GM12878 (cell line): Measurements from ENCODE around the gene ABCC3. TPM values are rescaled to one million over a fixed set of nuclear protein-coding genes. Genes with fewer than 3 reads are reported as not detected.

Source experiments
- ATAC-seq: fragments of 200-7000 bp; cut with Tn5 transposase; 3 replicates; pipeline ENCODE4 v1.9.1; 2020; ENCODE audit warnings: mild to moderate bottlenecking, moderate library complexity
- BruUV-seq: library from RNA; stranded (reverse); fragments of 400-500 nt; replicated peaks from 2 replicates; lab custom pipeline; 2021; lab: Mats Ljungman, UMichigan
- CTCF ChIA-PET: fragments of 300-600 bp; sonication (Branson Sonifier 250); formaldehyde crosslinking; extraction: SDS; loops from one replicate; lab custom pipeline; 2021; ENCODE audit warnings: inconsistent platforms; lab: Yijun Ruan, JAX
- POLR2A ChIA-PET: fragments of 350-600 bp; formaldehyde crosslinking; extraction: SDS; loops from one replicate; lab custom pipeline; 2021; ENCODE audit warnings: inconsistent platforms; lab: Charles Lee
- RAD21 ChIA-PET: fragments of 300-600 bp; sonication (Branson Sonifier 250); formaldehyde crosslinking; loops from one replicate; lab custom pipeline; 2023; ENCODE audit warnings: antibody characterized with exemption; ENCODE audit not compliant: unreplicated experiment; lab: Charles Lee
- SMC1A ChIA-PET: fragments of 300-600 bp; sonication (Branson Sonifier 250); formaldehyde crosslinking; loops from one replicate; lab custom pipeline; 2023; ENCODE audit not compliant: unreplicated experiment, uncharacterized antibody; lab: Charles Lee
- DNase-seq: peaks from one replicate; pipeline ENCODE4 v3.0.0-alpha.2; 2011; ENCODE audit warnings: low read depth, low spot score
- FAIRE-seq: peaks from 3 replicates; lab custom pipeline; 2011; peaks lifted over from hg19 to GRCh38; lab: Jason Lieb, UNC
- H2AFZ ChIP-seq: 2 replicates; pipeline ENCODE4 v1.6.0; 2011; ENCODE audit warnings: low read depth, low read length, control low read depth; ENCODE audit not compliant: control insufficient read depth
- H3K27ac ChIP-seq: 2 replicates; pipeline ENCODE4 v1.5.1; 2011; ENCODE audit warnings: control low read depth; ENCODE audit not compliant: control insufficient read depth, insufficient read depth
- H3K27me3 ChIP-seq, 2 experiments: replicated peaks in 1 of 2; 2 replicates each; pipeline versions ENCODE4 v1.6.0 to v1.6.1; 2011; ENCODE audit warnings: low read length in 1 of 2; ENCODE audit not compliant: control insufficient read depth in 2 of 2, insufficient read depth in 2 of 2
- H3K36me3 ChIP-seq, 2 experiments: 2 replicates each; pipeline ENCODE4 v1.5.1; 2011; ENCODE audit warnings: low read length in 1 of 2; ENCODE audit not compliant: control insufficient read depth in 2 of 2, insufficient read depth in 2 of 2
- H3K4me1 ChIP-seq: 2 replicates; pipeline ENCODE4 v1.6.1; 2011; ENCODE audit warnings: mild to moderate bottlenecking, low read length, moderate library complexity, mixed read lengths; ENCODE audit not compliant: control insufficient read depth, insufficient read depth
- H3K4me2 ChIP-seq: 2 replicates; pipeline ENCODE4 v1.6.0; 2011; ENCODE audit warnings: control low read depth; ENCODE audit not compliant: control insufficient read depth, insufficient read depth
- H3K4me3 ChIP-seq: fragments of 200-600 bp; sonication (generic); 2 replicates; pipeline ENCODE4 v1.5.1; 2016
- H3K79me2 ChIP-seq: 2 replicates; pipeline ENCODE4 v1.6.0; 2011; ENCODE audit warnings: low read length; ENCODE audit not compliant: control insufficient read depth, insufficient read depth
- H3K9ac ChIP-seq: 2 replicates; pipeline ENCODE4 v1.8.0; 2011; ENCODE audit warnings: low read length, control low read depth, mixed read lengths; ENCODE audit not compliant: control insufficient read depth, insufficient read depth
- H3K9me3 ChIP-seq: replicated peaks from 3 replicates; pipeline ENCODE4 v1.5.1; 2011; ENCODE audit warnings: mild to moderate bottlenecking, low read length; ENCODE audit not compliant: control insufficient read depth, insufficient read depth
- H4K20me1 ChIP-seq: 2 replicates; pipeline ENCODE4 v1.6.0; 2011; ENCODE audit not compliant: control insufficient read depth, insufficient read depth
- BHLHE40 ChIP-seq, 2 experiments: fragments of 450-650 bp in 1 of 2; IDR thresholded peaks; 2 replicates each; pipeline ENCODE4 v1.6.1; 2011 to 2017; ENCODE audit warnings: low read depth in 2 of 2, borderline replicate concordance in 1 of 2, improper control_type of control experiment in 1 of 2, low read length in 1 of 2, mild to moderate bottlenecking in 1 of 2
- KLF5 ChIP-seq: fragments of 450-650 bp; IDR thresholded peaks from 2 replicates; pipeline ENCODE4 v1.6.1; 2014; ENCODE audit warnings: mild to moderate bottlenecking; ENCODE audit not compliant: partially characterized antibody
- MTA3 ChIP-seq: IDR thresholded peaks from 2 replicates; pipeline ENCODE4 v1.6.1; 2012; ENCODE audit warnings: low read length, inconsistent platforms, borderline replicate concordance
- MYB ChIP-seq: fragments of 150-350 bp; IDR thresholded peaks from 2 replicates; pipeline ENCODE4 v1.6.1; 2014; ENCODE audit warnings: mild to moderate bottlenecking, low read depth, low read length, borderline replicate concordance
- NR2F1 ChIP-seq: fragments of 450-650 bp; conservative IDR thresholded peaks from 2 replicates; pipeline ENCODE4 v1.6.1; 2017; ENCODE audit warnings: mild to moderate bottlenecking
- NRF1 ChIP-seq: conservative IDR thresholded peaks from 2 replicates; pipeline ENCODE4 v1.6.1; 2011; ENCODE audit warnings: mild to moderate bottlenecking, low read depth, low read length, improper control_type of control experiment
- TCF7 ChIP-seq: IDR thresholded peaks from 2 replicates; pipeline ENCODE4 v1.6.1; 2014; ENCODE audit warnings: antibody characterized with exemption, borderline replicate concordance
- YY1 ChIP-seq: IDR thresholded peaks from 2 replicates; pipeline ENCODE4 v1.6.1; 2011; ENCODE audit warnings: low read depth, mild to moderate bottlenecking, low read length
- ZNF384 ChIP-seq: IDR thresholded peaks from 2 replicates; pipeline ENCODE4 v1.6.1; 2012; ENCODE audit warnings: low read depth, mild to moderate bottlenecking, low read length, improper control_type of control experiment, borderline replicate concordance
- ZNF687 ChIP-seq: fragments of 450-650 bp; IDR thresholded peaks from 2 replicates; pipeline ENCODE4 v1.6.1; 2017; ENCODE audit warnings: mild to moderate bottlenecking, moderate library complexity
- WGBS: methylation state at CpG from one replicate; pipeline ENCODE4 v1.1.6; 2016; ENCODE audit warnings: low lambda C conversion rate; ENCODE audit not compliant: insufficient replicate concordance, insufficient coverage; ENCODE audit errors: missing lambda C conversion rate; 5-methylcytosine and 5-hydroxymethylcytosine counted together
- in situ Hi-C: fragments of 300-500 bp; cut with MboI; formaldehyde crosslinking; loops from 9 replicates; pipeline ENCODE4 v1.14.3; 2018; ENCODE audit warnings: mixed read lengths
- intact Hi-C: fragments of 100-400 bp; cut with micrococcal nuclease; formaldehyde crosslinking; loops from one replicate; pipeline ENCODE4 v1.14.2; 2022; ENCODE audit not compliant: unreplicated experiment
- polyA plus RNA-seq, 11 experiments: library from polyadenylated mRNA; depleted of rRNA in 4 of 11; unstranded in 6 of 11; stranded (reverse) in 5 of 11; fragments of >200 nt; fragmentation: Nextera tagmentation in 4 of 11; fragmentation: Illumina TruSeq in 1 of 11; extraction: Ambion mirVana in 4 of 11; extraction: Trizol in 1 of 11; gene quantifications; 1 replicate in 1 of 11; 2 replicates in 10 of 11; pipeline versions ENCODE4 v1.2.1 to v1.2.3, GENCODE V29; 2011 to 2016; ENCODE audit warnings: inconsistent platforms in 2 of 11, missing spikeins in 2 of 11, low read depth in 1 of 11
- total RNA-seq, 4 experiments: library from RNA; depleted of rRNA in 3 of 4; stranded (reverse); fragments of >200 nt in 3 of 4; fragmentation: Illumina TruSeq in 1 of 4; extraction: Trizol in 1 of 4; gene quantifications; 2 replicates each; pipeline versions ENCODE4 v1.2.1 to v1.2.3, GENCODE V29; 2013 to 2021

ABCC3 gene
- total and polyA plus RNA-seq, 10 of the 15 experiments (the other 5 are each of a cell fraction or from before 2014, with no cell fraction given), result 0.21 to 2.3 (median 0.71) TPM; not detected in 6

- Histone ChIP-seq H2AFZ (no peak overlapping the region), H3K4me1 (peaks cover 8% of the 10 kb centered on the region), H3K9ac (no peak overlapping the region), H3K9me3 (no peaks in the 10 kb centered on the region), H3K27ac (no peak overlapping the region), H3K36me3 (peaks cover 4 to 17% of the 10 kb centered on the region in 2 experiments), H3K4me3 (no peak overlapping the region), H3K79me2 (no peaks in the 10 kb centered on the region), H3K4me2 (no peak overlapping the region), H4K20me1 (no peaks in the 10 kb centered on the region), H3K27me3 (no peaks in the 10 kb centered on the region)
- no TSS peak for BruUV-seq
- SMC1A ChIA-PET, result interaction anchor here (0.7 to 1.9 kb wide), 4 partner anchors 40 to 64 kb away, joined by 3 to 6 read pairs (median 4); no protein-coding TSS in a partner anchor
- in situ Hi-C loops, result no loop called here
- TF ChIP-seq KLF5 (no peak), ZNF384 (no peak), TCF7 (no peak), NRF1 (no peak), NR2F1 (no peak), YY1 (no peak), ZNF687 (no peak), MTA3 (no peak), MYB (no peak), BHLHE40 (IDR thresholded peaks at IDR 0.05; ENCODE audit: borderline replicate concordance in 1 of 2, low read depth in 2 of 2, low read length in 1 of 2) (no peak)
- intact Hi-C loops, result no loop called here
- DNase-seq (no peak), ATAC-seq (no peak), FAIRE-seq (no peak)
- WGBS, result 75% methylated on average over 6 of the region's 6 CpGs
- RAD21 ChIA-PET, result interaction anchor here (2.0 kb wide), 1 partner anchor 59 kb away, joined by 4 read pairs; no protein-coding TSS in a partner anchor
- CTCF ChIA-PET, result interaction anchor here (0.7 to 8.2 kb wide), 2 partner anchors 47 to 61 kb away, joined by 4 to 211 read pairs; partner anchors contain the start of gene ABCC3
- POLR2A ChIA-PET, result interaction anchor here (0.6 kb wide), 2 partner anchors 47 to 72 kb away, joined by 3 to 7 read pairs; no protein-coding TSS in a partner anchor
Measured at GRCh38 chr17:50691550-50692447, 57.1 kb downstream of the ABCC3 start.
